ENCODE results near the gene IRGQ.
A peak's percentile ranks its signal among the peaks of the same experiment; 100 is the strongest.

- TF ChIP-seq CTCF (IDR thresholded peaks at IDR 0.05) (peak in 5 of 6 experiments; percentile 23 to 64 (median 61)), POLR2A (IDR thresholded peaks at IDR 0.05) (no peak)
Observed at GRCh38 chr19:43534816-43535761, 60.8 kb downstream of the IRGQ start.
